GM19099 (cell line): ENCODE data around the gene LRBA.

Experiments
- POLR2A ChIP-seq: IDR thresholded peaks from 3 replicates; pipeline ENCODE4 v1.6.1; 2011; ENCODE audit warnings: low read depth; ENCODE audit not compliant: insufficient read length; ENCODE audit errors: extremely low read depth

The LRBA gene

DNA sequence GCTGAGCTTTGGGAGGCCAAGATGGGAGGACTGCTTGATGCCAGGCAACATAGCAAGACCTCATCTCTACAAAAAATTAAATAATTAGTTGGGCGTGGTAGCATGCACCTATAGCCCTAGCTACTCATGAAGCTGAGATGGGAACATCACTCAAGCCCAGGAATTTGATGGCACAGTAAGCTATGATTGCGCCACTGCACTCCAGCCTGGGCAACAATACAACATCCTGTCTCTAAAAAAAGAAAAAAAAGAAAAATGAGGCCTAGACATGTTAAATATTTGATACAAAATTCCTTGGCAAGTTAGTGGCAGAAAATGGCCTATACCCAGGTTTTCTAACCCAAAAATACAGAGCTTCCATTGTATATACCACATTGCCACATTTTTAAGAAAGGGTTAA, 521.2 kb downstream of the LRBA start:
- no peak for TF ChIP-seq POLR2A

DNA sequence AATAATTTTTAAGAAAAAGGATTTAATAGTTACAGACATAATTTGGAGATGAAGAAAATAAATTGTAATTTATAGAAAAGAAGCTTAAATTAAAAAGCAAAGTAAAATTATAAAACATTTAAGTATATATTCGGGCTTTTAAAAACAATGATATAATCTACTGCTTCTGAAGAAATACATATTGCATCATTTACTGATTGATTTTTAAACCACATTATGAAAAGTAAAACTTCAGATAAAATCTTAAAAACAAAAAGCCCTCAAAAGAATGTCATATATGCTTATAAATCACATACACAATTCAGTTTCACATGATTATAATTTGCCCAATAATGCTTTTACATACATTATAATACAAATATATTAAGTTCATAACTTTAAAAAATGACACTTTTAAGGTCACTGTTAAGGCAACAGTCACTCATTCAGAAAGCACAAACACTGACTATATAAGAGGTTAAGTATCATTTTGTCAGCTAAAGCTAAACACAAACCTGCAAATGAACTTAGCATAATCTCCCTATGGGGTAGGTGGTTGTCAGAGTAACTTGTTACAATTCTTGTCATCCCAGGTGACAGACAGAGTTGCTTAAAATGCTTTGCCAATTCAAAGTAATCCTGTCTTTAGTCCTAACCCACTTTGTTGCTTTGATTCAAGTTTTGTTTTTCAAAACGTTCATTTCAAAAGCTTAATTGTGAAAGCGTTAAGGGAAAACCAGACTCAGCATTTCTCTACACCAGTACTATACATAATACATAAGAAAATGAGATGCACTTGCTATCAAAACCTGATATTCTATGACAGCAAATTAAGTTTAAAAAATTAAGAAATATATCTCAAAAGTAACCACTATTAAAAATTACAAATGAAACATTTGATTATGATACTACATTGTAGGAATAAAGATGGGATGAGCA, 523.7 kb downstream of the LRBA start:
- TF ChIP-seq POLR2A: no peak

DNA sequence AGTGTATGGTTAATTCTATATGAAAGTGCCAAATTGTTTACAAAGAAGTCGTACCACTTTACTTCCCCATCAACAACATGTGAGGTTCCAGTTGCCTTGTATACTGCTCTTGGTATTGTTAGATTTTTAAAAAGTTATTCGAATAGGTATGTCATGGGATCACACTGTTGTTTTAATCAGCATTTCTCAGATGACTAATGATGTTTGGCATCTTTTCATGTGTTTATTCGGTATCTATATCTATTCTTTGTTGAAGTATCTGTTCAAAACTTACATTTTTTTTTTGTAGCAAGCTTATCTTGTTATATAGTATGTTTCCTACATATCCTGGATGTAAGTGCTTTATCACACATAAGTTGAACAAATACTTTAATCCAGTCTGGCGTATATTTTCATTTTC, 532.5 kb downstream of the LRBA start:
- TF ChIP-seq POLR2A: no peak

DNA sequence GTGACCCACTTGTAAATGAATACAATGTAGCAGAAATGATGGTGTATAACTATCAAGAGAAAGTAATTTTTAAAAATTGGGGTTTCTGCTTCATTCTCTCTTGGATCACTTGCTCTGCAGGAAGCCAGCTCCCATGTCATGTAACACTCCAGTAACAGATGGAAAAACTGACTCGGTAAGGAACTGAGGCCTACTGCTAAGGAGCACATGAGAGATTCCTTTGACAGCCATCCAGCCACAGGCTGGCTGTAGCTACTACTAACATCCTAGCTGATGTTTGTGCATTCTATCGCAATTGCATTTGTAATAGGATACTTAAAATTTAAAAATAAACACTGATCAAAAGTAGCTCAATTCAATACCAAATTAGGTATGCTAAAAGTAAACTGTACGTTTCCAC, 535.4 kb downstream of the LRBA start:
- no peak for TF ChIP-seq POLR2A

DNA sequence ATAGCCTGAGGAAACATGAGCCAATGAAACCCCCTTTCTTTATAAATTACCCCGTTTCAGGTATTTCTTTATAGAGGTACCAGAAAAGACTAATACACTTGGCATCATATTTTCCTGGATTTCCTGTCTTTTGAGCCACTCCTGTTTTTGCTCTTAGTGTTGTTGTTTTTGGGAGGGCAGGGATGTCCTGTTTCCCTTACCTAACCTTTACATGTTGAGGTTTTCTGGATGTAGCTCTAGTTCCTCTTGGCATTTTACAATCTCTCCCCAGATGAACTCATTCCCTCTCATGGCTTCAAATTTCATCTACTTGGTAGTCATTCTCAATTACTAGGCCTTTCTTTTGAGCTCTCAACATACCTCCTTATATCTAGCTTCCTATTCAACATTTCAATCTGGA, 537.2 kb downstream of the LRBA start:
- no peak for TF ChIP-seq POLR2A

DNA sequence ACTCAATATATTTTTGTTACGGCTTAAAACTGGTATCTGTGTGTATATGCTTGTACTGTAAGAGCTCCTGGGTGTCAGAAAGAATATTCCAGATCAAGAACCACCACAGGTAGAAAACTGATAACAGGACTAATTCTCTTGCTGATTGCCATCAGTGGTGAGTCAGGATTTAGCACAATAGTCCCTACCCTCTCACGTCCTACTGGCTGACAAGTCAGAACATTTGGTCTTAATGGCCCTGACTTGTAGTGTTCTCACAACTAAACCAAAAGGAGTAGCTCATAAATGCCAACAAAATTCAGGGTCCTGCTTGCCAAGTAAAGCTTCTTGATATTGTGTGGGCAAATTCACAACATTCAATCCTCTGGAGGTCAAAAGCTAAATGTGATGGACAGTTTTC, 538.3 kb downstream of the LRBA start:
- no peak for TF ChIP-seq POLR2A

DNA sequence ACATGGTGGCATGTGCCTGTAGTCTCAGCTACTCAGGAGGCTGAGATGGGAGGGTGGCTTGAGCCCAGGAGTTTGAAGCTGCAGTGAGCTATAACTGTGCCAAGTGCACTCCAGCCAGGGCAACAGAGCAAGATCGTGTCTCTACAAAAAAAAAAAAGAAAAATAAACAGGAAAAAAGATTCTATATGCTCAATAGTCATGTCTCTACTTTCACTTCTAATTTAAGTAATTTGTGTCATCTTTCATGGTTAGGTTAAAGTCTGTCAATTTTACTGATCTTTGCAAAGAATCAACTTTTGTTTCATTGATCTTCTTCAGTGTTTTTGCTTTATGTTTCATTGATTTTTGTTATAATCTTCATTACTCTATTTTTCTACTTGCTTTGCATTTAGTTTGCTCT, 539.3 kb downstream of the LRBA start:
- no peak for TF ChIP-seq POLR2A

DNA sequence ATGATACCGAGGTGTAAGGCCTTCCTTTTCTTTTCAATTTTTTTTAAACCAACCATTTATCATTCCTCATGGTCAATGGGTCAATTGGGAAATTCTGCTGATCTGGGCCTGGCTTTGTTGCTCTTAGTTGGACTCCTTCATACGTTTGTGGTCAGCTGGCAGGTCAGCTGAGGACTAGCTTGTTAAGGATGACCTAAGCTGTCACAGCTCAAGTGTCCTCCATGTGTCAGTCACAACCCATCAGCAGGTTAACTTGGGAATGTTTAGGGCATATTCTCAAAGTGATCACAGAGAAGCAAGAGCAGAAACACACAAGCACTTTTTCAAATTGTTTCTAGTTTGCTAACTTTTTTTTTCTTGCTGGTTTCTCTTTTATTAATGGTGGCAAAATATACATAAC, 550.6 kb downstream of the LRBA start:
- no peak for TF ChIP-seq POLR2A

DNA sequence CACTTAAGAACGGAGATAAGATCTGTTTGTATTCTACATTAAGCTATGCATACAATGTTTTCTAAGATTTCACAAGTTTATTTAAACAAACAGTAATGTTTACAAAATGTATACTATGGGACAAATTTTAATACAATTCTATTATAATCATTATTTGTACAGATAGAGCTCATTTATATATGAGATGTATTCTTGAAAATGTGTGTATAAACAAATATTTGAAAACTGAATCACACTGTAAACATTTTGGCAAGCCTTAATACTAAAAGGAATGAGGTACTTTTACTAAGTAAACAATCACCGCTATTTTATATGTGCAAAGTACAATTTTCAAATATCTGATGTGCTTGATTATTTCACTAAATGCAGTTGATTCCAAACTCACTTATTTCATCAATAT, 552.3 kb downstream of the LRBA start:
- TF ChIP-seq POLR2A: no peak

DNA sequence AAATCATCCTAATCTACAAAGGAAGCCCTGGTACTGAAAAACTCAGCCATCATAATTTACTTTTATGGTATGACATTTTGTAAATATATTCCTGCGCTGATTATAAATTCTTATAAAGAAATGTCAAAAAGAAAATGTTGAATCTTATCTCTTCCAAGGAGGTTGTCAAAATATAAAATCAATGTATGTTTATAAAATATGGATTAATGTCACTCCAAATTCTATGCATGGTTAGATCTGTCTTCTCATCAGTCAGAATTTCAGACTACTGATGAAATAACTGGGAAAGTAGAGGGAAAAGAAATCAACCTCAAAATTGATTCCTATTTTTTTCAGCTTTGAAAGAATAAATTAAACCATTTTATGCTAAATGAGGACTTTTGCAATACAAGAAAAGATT, 553.1 kb downstream of the LRBA start:
- no peak for TF ChIP-seq POLR2A

DNA sequence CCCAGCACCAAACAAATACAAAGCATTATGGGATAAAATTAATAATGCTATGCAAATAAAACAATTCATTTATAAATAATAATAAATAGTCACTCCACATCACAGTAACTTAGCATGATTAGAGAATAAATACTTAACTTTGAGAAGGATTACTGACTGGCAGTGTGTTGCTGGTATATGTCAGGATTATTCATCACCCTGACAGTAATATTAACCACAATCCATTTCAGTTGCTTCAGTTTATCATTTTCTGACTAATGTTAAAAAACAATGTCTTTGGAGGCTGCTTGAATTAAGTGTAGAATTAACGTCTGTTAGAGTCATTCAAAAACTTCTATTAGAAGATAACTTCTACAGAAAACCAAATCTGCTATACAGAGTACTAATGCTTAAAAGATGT, 557.3 kb downstream of the LRBA start:
- TF ChIP-seq POLR2A: no peak

DNA sequence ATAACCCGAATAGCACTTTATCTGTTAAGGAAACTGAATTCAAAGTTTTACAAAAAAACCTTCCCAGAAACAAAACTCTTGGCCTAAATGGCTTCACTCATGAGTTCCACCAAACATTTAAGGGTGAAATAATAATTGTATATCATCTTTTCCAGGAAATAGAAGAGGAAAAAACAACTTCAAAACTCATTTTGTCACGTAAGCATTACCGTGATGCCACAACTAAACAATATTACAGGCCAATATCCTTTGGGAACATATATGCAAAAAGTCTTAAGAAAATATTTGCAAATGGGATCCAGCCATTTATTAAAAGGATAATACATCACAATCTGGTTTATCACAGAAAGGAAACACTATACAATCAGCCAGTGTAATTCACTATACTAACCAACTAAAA, 563.2 kb downstream of the LRBA start:
- no peak for TF ChIP-seq POLR2A

DNA sequence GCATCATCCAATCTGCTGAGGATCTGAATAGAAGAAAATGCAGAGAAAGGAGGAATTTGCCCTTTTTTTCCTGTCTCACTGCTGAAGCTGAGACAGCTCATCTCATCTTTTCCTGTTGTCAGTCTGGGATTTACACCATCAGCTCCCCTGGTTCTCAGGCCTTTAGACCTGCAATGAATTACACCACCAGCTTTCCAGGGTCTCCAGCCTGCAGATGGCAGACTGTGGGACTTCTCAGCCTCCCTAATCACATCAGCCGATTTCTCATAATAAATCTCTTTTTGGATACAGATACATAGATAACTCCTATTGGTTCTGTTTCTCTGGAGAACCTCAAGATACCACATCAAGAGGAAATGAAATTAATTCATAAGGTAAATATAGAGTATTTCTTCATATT, 567.7 kb downstream of the LRBA start:
- no peak for TF ChIP-seq POLR2A

DNA sequence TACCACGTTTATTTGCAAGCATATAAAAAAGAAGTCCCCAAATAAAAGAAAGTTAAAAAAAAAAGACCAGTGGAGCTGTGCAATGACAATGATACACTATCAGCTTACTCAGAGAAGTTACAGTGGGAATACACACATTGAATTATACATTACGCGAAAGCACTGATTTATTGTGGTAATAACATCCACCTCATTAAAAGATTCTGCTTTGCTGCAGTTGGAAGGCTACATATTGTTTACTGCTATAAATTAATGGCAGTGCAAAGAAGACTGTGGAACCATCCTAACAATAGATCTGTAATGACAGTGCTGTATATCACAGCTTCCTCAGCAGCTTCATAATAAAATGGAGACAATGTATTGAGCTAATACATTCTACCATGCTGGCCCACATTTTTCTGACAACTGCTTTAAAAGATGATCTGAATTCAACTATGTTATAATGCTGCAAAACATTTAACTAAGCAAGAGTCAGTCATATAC, 575.6 kb downstream of the LRBA start:
- no peak for TF ChIP-seq POLR2A

DNA sequence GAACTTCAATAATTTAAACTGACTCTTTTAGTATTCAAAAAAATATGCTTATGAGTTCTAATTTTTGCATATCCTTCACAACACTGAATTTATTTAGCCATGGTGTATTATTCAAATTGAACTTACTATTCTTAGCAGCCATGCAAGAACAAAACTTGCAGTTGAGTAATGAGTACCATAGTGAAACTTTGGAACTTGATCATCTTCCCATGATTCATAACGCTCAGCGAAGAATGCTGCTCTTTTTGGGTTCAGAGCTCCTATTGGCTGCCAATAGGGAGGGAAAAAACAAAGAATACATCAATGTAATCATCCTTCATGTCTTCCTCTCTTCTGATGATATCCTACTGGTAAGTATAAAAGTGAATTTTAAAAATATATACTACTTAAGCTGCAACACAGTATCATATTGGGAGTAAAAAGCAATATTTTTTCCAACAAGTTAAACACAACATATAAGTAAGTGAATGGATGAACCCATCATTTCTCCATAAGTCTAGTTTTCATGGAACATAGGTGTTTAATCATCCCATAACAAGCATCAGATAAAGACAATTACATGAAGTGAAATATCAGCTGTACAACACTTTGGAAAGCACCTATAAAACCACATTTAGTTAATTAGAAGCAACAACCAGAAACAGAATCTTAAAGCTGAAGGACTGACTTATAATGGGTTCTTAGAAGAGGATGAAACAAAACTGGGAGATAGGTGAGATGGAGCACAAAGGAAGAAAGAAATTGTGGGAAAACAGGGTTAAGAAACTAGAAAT, 578.3 kb downstream of the LRBA start:
- no peak for TF ChIP-seq POLR2A

DNA sequence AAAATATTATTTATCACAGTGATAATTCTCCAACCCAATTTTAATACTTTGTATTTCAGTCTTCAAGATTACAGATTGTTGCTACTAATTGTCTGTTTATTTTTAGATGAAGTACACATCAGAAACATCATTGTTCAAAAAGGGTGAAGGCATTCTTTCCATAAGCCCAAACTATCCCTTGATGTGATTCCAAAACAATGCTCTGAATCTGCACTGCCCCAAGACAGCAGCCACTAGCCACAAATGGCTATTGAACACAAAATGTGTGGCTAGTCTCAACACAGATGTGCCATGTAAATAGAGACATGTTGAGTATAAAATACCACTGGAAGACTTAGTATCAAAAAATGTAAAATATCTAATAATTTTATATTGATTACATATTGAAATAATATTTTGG, 583.9 kb downstream of the LRBA start:
- no peak for TF ChIP-seq POLR2A
